HL-60 (cell line): ENCODE measurements around the gene F7.

Source experiments
- DNase-seq, 2 experiments: peaks; one replicate each; pipeline ENCODE4 v3.0.0-alpha.2; 2010 to 2020; ENCODE audit warnings: low read depth in 1 of 2, low spot score in 1 of 2
- H3K27ac ChIP-seq: fragments of 250-450 bp; sonication (Bioruptor Pico); replicated peaks from 2 replicates; pipeline ENCODE4 v1.5.1; 2020; ENCODE audit warnings: mild to moderate bottlenecking, moderate library complexity
- H3K27me3 ChIP-seq: fragments of 250-450 bp; sonication (Bioruptor Pico); 2 replicates; pipeline ENCODE4 v1.5.1; 2021; ENCODE audit warnings: mild to moderate bottlenecking, moderate library complexity; ENCODE audit not compliant: insufficient read depth, poor library complexity, severe bottlenecking
- H3K4me3 ChIP-seq: replicated peaks from 2 replicates; pipeline ENCODE4 v1.5.1; 2011; ENCODE audit warnings: mild to moderate bottlenecking, control low read depth, low read length; ENCODE audit not compliant: insufficient read depth
- GABPA ChIP-seq: IDR thresholded peaks from 2 replicates; pipeline ENCODE4 v1.6.1; 2012; ENCODE audit warnings: low read depth
- POLR2AphosphoS5 ChIP-seq: IDR thresholded peaks from 2 replicates; pipeline ENCODE4 v1.6.1; 2012; ENCODE audit warnings: low read depth
- REST ChIP-seq: IDR thresholded peaks from 2 replicates; pipeline ENCODE4 v1.6.1; 2012; ENCODE audit warnings: low read depth; ENCODE audit not compliant: insufficient replicate concordance
- SPI1 ChIP-seq: IDR thresholded peaks from 2 replicates; pipeline ENCODE4 v1.6.1; 2012; ENCODE audit warnings: low read depth, mild to moderate bottlenecking, borderline replicate concordance
- TF ChIP-seq, protein P1 (sequence below): IDR thresholded peaks from one replicate; pipeline ENCODE4 v1.5.1; 2011; ENCODE audit warnings: low read length, control low read depth, inconsistent platforms; ENCODE audit not compliant: insufficient read depth

Gene F7

DNA sequence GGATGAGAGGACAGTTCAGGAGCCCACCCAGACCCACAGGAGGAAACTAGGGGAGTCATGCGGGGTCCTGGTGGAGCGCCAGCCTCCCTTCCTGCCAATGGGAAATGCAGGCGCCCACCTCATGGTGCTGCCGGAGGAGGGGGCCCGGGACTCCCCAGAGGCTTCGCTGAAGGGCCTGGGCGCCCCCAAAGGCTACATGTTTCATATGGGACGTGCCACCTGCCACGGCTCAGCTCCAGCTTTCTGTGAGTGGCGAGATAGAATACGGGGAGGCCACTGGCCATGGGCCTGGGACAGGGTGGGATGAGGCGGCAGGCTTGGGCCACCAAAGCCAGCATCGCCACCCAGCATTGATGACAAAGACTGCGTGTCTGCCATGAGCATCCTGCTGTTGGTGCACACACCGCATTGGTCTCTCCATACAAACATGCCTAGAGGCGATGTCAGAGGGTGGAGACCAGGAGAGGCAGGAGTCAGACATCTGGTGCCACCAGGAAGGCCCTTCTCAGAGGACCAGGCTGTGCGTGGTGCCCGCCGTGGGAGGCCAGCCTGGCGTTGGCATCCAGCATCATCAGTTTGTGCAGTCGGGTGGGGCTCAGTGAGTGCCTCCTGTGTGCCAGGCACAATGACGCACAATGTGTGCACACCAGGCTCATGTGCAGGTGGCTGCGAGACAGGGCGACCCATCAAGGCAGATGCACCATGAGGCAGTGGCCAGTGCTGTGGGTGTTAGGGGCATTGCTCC is 15.8 kb downstream of the F7 start:
- no peak for DNase-seq
- TF ChIP-seq GABPA (no peak), SPI1 (no peak), POLR2AphosphoS5 (no peak)
- Histone ChIP-seq H3K27ac (no peak overlapping the region), H3K4me3 (no peak overlapping the region), H3K27me3 (peaks cover 2% of the 10 kb centered on the region)

- Histone ChIP-seq H3K27ac (no peak overlapping the region), H3K4me3 (no peak overlapping the region), H3K27me3 (peaks cover 2% of the 10 kb centered on the region)
- DNase-seq = no peak
- TF ChIP-seq POLR2AphosphoS5 (no peak), REST (no peak), SPI1 (no peak), GABPA (no peak)
- TF ChIP-seq, protein P1, sequence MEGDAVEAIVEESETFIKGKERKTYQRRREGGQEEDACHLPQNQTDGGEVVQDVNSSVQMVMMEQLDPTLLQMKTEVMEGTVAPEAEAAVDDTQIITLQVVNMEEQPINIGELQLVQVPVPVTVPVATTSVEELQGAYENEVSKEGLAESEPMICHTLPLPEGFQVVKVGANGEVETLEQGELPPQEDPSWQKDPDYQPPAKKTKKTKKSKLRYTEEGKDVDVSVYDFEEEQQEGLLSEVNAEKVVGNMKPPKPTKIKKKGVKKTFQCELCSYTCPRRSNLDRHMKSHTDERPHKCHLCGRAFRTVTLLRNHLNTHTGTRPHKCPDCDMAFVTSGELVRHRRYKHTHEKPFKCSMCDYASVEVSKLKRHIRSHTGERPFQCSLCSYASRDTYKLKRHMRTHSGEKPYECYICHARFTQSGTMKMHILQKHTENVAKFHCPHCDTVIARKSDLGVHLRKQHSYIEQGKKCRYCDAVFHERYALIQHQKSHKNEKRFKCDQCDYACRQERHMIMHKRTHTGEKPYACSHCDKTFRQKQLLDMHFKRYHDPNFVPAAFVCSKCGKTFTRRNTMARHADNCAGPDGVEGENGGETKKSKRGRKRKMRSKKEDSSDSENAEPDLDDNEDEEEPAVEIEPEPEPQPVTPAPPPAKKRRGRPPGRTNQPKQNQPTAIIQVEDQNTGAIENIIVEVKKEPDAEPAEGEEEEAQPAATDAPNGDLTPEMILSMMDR = no peak
Measured at GRCh38 chr13:113121928-113122471, 16.4 kb downstream of the F7 start.

GRCh38 chr13:113122550-113123225 is 17.1 kb downstream of the F7 start, which contains the start of gene F10:
Gene F10, plus strand, starts transcription at chr13:113122799. Its CDS starts 57 bp downstream, at chr13:113122856.
- no peak for TF ChIP-seq GABPA
- peaks cover 6% of the 10 kb centered on the region for H3K27me3 ChIP-seq
- no peak within 1 kb of the TSS for H3K4me3 ChIP-seq
- no peak for DNase-seq
- no peak within 1 kb of the TSS for H3K27ac ChIP-seq

GRCh38 chr13:113123226-113124201 is 17.9 kb downstream of the F7 start:
- Histone ChIP-seq H3K27ac (no peak overlapping the region), H3K27me3 (peaks cover 6% of the 10 kb centered on the region), H3K4me3 (no peak overlapping the region)
- no peak for TF ChIP-seq GABPA
- TF ChIP-seq POLR2AphosphoS5 = no peak
- no peak for TF ChIP-seq REST
- TF ChIP-seq, protein P1 = no peak
- TF ChIP-seq SPI1 = no peak
- DNase-seq = no peak
